HK-2 (cell line): ENCODE results near the gene PAN2.
"Not testable (repeated sequence)": the region's sequence is repeated elsewhere in the genome, so short reads cannot be mapped to it uniquely, and the experiment has no call there.

Experiments used
- DNase-seq: peaks from one replicate; pipeline ENCODE4 v3.0.0-alpha.2; 2018; ENCODE audit not compliant: unreplicated experiment

Gene PAN2

GRCh38 chr12:56333679-56334489 lies at the start of gene PAN2:
Gene PAN2, minus strand, starts transcription at chr12:56334000. Its CDS starts 906 bp downstream, at chr12:56333094.
- DNase-seq = peak; percentile 97

GRCh38 chr12:56382611-56383010 lies 48.8 kb upstream of the PAN2 start:
- no peak for DNase-seq

- DNase-seq = no peak
These were observed 44.2 kb upstream of the PAN2 start for GRCh38 chr12:56377989-56378316.

- DNase-seq = no peak
These were observed 43.6 kb upstream of the PAN2 start for GRCh38 chr12:56377310-56377988.

GRCh38 chr12:56375598-56376434 lies 42.0 kb upstream of the PAN2 start:
- no peak for DNase-seq

GRCh38 chr12:56374726-56375597 lies 41.2 kb upstream of the PAN2 start:
- DNase-seq = no peak

- DNase-seq = no peak
These were observed 39.7 kb upstream of the PAN2 start for GRCh38 chr12:56373515-56373914.

- DNase-seq = no peak
These were observed 33.1 kb upstream of the PAN2 start for GRCh38 chr12:56366948-56367347.

- no peak for DNase-seq
These were observed 28.6 kb upstream of the PAN2 start, which contains the start of gene APOF for GRCh38 chr12:56362130-56363059. Gene APOF, minus strand, starts transcription at chr12:56362857. Its CDS starts 112 bp downstream, at chr12:56362745.

- DNase-seq = no peak
These were observed 27.8 kb upstream of the PAN2 start for GRCh38 chr12:56361487-56362129.

GRCh38 chr12:56359851-56360767 lies 26.3 kb upstream of the PAN2 start, which contains the start of gene STAT2:
Gene STAT2, minus strand, starts transcription at chr12:56360107. Its CDS starts 3,536 bp downstream, at chr12:56356571.
- DNase-seq = peak; percentile 99

- DNase-seq = no peak
These were observed 25.2 kb upstream of the PAN2 start for GRCh38 chr12:56358836-56359532.

GRCh38 chr12:56351325-56351724 lies 17.5 kb upstream of the PAN2 start:
- DNase-seq = no peak

- DNase-seq = no peak
These were observed 16.9 kb upstream of the PAN2 start for GRCh38 chr12:56350662-56351061.

- no peak for DNase-seq
These were observed 15.0 kb upstream of the PAN2 start for GRCh38 chr12:56348776-56349175.

GRCh38 chr12:56347255-56347654 lies 13.5 kb upstream of the PAN2 start:
- DNase-seq = not testable (repeated sequence)

- DNase-seq = peak; percentile 24
These were observed 12.9 kb upstream of the PAN2 start for GRCh38 chr12:56346675-56347074.

- not testable (repeated sequence) for DNase-seq
These were observed 8.5 kb upstream of the PAN2 start for GRCh38 chr12:56342290-56342689.
